ENCODE measurements around the gene CAMK1D. TPM values are rescaled to one million over a fixed set of nuclear protein-coding genes. Genes with fewer than 3 reads are reported as not detected.

CAMK1D gene
- total and polyA plus RNA-seq, 2 of the 4 experiments (the other 2 are of a cell fraction) = 5.0 to 5.3 TPM

- no peaks in the 10 kb centered on the region for H3K79me1 ChIP-seq (ENCODE audit: low read depth in 1 of 2, low read length in 2 of 2)
- no peak overlapping the region for H3K4ac ChIP-seq (ENCODE audit: low read depth, low read length)
- H4K91ac ChIP-seq (ENCODE audit: insufficient read depth, low read depth, low read length) = no peak overlapping the region
- H4K8ac ChIP-seq (ENCODE audit: low read depth in 2 of 2, low read length in 2 of 2) = no peak overlapping the region
- H2AK9ac ChIP-seq (replicated peaks; ENCODE audit: low read depth, low read length, poor library complexity) = no peak overlapping the region
- H3K4me3 ChIP-seq (ENCODE audit: insufficient read depth, low read depth, low read length) = no peak overlapping the region
- no peak overlapping the region for H2BK15ac ChIP-seq (ENCODE audit: low read depth, low read length)
- intact Hi-C loops (cut with micrococcal nuclease) (no loop called here), dilution Hi-C loops (cut with HindIII; ENCODE audit: low sequenced_read_pairs, unreplicated experiment) (no loop called here), in situ Hi-C loops (cut with MboI; ENCODE audit: low sequenced_read_pairs) (no loop called here)
- peaks cover 7% of the 10 kb centered on the region for H3K4me1 ChIP-seq (ENCODE audit: control insufficient read depth, insufficient read depth, low read length)
- H4K20me1 ChIP-seq (ENCODE audit: insufficient read depth, low read length) = no peaks in the 10 kb centered on the region
- H3K23ac ChIP-seq (ENCODE audit: low read depth, low read length) = no peak overlapping the region
- no peak overlapping the region for H3K9ac ChIP-seq (ENCODE audit: low read depth, low read length)
- no peak overlapping the region for H3K27ac ChIP-seq (ENCODE audit: insufficient read depth, low read length)
- H3K27me3 ChIP-seq (ENCODE audit: control insufficient read depth, insufficient read depth, low read length) = no peaks in the 10 kb centered on the region
- TF ChIP-seq SMC3 (IDR thresholded peaks at IDR 0.05; ENCODE audit: low read depth, low read length) = no peak
- no peak for TF ChIP-seq POLR2A (IDR thresholded peaks at IDR 0.05; ENCODE audit: low read depth, low read length)
- no peak for TF ChIP-seq BHLHE40 (IDR thresholded peaks at IDR 0.05; ENCODE audit: low read depth, low read length)
- TF ChIP-seq CEBPB (IDR thresholded peaks at IDR 0.05; ENCODE audit: low read depth, low read length) = no peak
- no peak for TF ChIP-seq FOS (IDR thresholded peaks at IDR 0.05; ENCODE audit: low read depth, low read length)
- no peak for TF ChIP-seq USF2 (IDR thresholded peaks at IDR 0.05; ENCODE audit: low read depth, low read length)
- TF ChIP-seq NFE2L2 (IDR thresholded peaks at IDR 0.05; ENCODE audit: low read depth, low read length) = no peak
- no peak for TF ChIP-seq ELK1 (IDR thresholded peaks at IDR 0.05; ENCODE audit: borderline replicate concordance, low read depth, low read length)
- TF ChIP-seq MAFK (IDR thresholded peaks at IDR 0.05; ENCODE audit: low read depth, low read length) = no peak
- no peak for TF ChIP-seq MAZ (IDR thresholded peaks at IDR 0.05; ENCODE audit: borderline replicate concordance, low read depth, low read length)
- TF ChIP-seq RAD21 (IDR thresholded peaks at IDR 0.05; ENCODE audit: low read length) = no peak
- no peak for TF ChIP-seq RFX5 (IDR thresholded peaks at IDR 0.05; ENCODE audit: low read depth, low read length)
- TF ChIP-seq RCOR1 (IDR thresholded peaks at IDR 0.05; ENCODE audit: insufficient replicate concordance, low read length) = no peak
- no CpG with 5 or more reads among the region's 7 CpGs for WGBS, 2 experiments (ENCODE audit: extremely low coverage in 2 of 2, insufficient read length in 1 of 2)
- DNase-seq (no peak), ATAC-seq (ENCODE audit: low read depth) (no peak)
- H3K14ac ChIP-seq (replicated peaks; ENCODE audit: low read depth, low read length) = no peak overlapping the region
- CTCF ChIA-PET = no interaction called here
- POLR2A ChIA-PET (ENCODE audit: unreplicated experiment) = no interaction called here
- H3K9me1 ChIP-seq (ENCODE audit: insufficient read depth, low read length) = peaks cover 2% of the 10 kb centered on the region; the same call in 1 of the 2 replicates
- H3K9me3 ChIP-seq (ENCODE audit: control insufficient read depth, insufficient read depth, low read length) = no peaks in the 10 kb centered on the region
- no peak overlapping the region for H3K56ac ChIP-seq (ENCODE audit: extremely low read depth, insufficient read depth, low read length)
- no peak overlapping the region for H3K4me2 ChIP-seq (ENCODE audit: low read depth, low read length)
- H2BK20ac ChIP-seq (ENCODE audit: low read depth, low read length) = no peak overlapping the region
- no peak overlapping the region for H2AFZ ChIP-seq (replicated peaks; ENCODE audit: low read length, poor library complexity)
- no peak overlapping the region for H2AK5ac ChIP-seq (ENCODE audit: low read depth, low read length)
- H3K36me3 ChIP-seq (ENCODE audit: control insufficient read depth, insufficient read depth, low read length) = no peaks in the 10 kb centered on the region
- no peak overlapping the region for H3K18ac ChIP-seq (ENCODE audit: low read depth, low read length)
- H2BK5ac ChIP-seq (ENCODE audit: low read depth, low read length, poor library complexity, severe bottlenecking) = no peak overlapping the region
- no peak overlapping the region for H4K5ac ChIP-seq (ENCODE audit: low read depth, low read length)
- no peak overlapping the region for H2BK120ac ChIP-seq (ENCODE audit: low read depth, low read length)
- no TSS peak for BruUV-seq (replicated peaks)
Measured at GRCh38 chr10:12691596-12691995, 342.2 kb downstream of the CAMK1D start.

Data from IMR-90 (cell line).